ENCODE results near the gene ZNF627.

DNA sequence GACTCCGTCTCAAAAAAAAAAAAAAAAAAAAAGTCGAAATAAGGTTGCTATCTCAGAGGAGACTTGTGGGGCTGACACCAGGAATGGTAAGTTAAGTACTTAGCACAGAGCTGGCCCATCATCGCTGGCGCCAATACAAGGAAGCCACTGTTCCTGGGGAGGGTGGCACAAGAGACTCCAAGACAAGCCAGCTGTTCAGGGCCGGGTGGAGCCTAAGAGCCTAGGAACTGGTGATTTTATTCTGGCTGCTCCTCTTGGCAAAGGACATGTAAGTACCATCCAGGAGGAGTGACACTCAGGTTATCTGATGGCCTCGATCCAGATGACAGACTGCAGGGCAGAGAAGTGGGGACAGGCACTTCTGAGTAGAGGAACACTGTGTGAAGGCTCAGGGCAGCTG is 42.0 kb upstream of the ZNF627 start:
- TF ChIP-seq, protein P1, sequence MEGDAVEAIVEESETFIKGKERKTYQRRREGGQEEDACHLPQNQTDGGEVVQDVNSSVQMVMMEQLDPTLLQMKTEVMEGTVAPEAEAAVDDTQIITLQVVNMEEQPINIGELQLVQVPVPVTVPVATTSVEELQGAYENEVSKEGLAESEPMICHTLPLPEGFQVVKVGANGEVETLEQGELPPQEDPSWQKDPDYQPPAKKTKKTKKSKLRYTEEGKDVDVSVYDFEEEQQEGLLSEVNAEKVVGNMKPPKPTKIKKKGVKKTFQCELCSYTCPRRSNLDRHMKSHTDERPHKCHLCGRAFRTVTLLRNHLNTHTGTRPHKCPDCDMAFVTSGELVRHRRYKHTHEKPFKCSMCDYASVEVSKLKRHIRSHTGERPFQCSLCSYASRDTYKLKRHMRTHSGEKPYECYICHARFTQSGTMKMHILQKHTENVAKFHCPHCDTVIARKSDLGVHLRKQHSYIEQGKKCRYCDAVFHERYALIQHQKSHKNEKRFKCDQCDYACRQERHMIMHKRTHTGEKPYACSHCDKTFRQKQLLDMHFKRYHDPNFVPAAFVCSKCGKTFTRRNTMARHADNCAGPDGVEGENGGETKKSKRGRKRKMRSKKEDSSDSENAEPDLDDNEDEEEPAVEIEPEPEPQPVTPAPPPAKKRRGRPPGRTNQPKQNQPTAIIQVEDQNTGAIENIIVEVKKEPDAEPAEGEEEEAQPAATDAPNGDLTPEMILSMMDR (IDR thresholded peaks at IDR 0.05), result no peak
- TF ChIP-seq POLR2A (IDR thresholded peaks at IDR 0.05), result no peak

Measured in ovary (tissue), 3 donors.